HT1080 (cell line): Measurements from ENCODE around the gene TLK1. TPM values are rescaled to one million over a fixed set of nuclear protein-coding genes. Genes with fewer than 3 reads are reported as not detected.

Experiments
- DNase-seq: peaks from one replicate; pipeline ENCODE4 v3.0.0-alpha.2; 2015; ENCODE audit warnings: low read depth
- total RNA-seq: library from RNA; depleted of rRNA; stranded (reverse); fragments of >200 nt; shearing (Covaris generic); gene quantifications from 2 replicates; pipeline ENCODE4 v1.2.3, GENCODE V29; 2014

The TLK1 gene
- total RNA-seq, 1 experiment from 2014 or later = 11.7 TPM

- no peak for DNase-seq
Observed at GRCh38 chr2:171008550-171009205, 152.0 kb downstream of the TLK1 start.

GRCh38 chr2:171004833-171005232 lies 155.9 kb downstream of the TLK1 start:
- no peak for DNase-seq

GRCh38 chr2:171004363-171004762 lies 156.3 kb downstream of the TLK1 start:
- DNase-seq = no peak

DNA sequence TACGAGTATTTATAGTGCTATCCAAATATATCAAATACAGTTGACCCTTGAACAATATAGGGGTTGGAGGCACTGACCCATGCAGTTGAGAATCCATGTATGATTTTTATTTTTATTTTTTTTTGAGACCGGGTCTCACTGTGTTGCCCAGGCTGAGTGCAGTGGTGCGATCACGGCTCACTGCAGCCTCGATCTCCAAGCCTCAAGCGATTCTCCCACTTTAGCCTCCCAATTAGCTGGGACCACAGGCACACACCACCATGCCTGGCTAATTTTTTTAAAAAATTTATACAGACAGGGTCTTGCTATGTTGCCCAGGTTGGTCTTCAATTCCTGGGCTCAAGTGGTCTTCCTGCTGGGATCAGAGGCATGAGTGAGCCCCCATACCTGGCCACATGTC lies 161.0 kb downstream of the TLK1 start:
- no peak for DNase-seq

DNA sequence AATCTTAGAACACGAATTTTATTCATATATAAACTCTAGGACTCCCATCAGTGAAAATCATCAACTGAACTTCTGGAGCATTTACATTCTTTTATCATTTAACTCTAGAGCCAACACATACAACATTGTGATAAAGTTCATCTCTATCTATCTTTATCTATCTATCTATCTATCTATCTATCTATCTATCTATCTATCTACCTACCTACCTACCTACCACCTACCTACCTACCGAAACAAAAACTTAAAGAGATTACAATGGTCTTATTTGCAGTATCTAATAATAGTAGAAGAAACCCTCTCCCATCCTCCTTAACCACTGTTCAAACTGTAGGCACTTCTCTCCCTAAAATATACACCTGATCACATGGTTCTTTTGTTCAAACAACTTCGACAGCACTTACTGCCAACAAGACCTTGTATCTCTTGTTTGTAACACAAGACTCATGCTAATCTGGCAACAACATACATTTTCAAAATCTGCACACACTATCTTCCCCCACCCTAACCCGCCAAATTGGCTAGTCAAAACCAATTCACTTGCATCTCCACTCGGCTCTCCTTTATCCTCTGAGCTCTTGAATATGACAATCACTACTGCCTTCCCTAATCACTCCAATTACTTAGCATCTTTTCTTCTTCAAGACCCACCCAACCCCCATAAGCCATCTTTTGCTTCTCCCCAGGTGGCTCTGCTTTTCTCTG lies 162.6 kb downstream of the TLK1 start:
- DNase-seq = no peak

DNA sequence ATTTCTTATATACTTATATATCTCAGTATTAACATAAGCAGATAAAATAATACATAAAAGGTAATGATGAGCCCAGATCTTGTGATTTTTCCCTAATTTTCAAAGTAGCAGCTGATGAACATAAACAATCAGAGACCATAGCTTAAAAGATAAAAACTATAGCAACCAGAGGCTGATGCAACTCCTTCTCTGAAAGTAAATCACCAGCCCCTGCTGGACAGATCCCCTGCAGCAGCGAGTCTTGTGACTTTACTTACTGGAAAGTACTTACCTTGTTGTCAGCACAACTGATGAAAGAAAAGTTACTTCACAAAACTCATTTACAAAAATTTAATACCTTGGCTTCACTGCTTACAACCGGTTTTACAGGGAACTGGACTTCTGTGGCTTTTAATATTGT lies 164.4 kb downstream of the TLK1 start:
- no peak for DNase-seq

DNA sequence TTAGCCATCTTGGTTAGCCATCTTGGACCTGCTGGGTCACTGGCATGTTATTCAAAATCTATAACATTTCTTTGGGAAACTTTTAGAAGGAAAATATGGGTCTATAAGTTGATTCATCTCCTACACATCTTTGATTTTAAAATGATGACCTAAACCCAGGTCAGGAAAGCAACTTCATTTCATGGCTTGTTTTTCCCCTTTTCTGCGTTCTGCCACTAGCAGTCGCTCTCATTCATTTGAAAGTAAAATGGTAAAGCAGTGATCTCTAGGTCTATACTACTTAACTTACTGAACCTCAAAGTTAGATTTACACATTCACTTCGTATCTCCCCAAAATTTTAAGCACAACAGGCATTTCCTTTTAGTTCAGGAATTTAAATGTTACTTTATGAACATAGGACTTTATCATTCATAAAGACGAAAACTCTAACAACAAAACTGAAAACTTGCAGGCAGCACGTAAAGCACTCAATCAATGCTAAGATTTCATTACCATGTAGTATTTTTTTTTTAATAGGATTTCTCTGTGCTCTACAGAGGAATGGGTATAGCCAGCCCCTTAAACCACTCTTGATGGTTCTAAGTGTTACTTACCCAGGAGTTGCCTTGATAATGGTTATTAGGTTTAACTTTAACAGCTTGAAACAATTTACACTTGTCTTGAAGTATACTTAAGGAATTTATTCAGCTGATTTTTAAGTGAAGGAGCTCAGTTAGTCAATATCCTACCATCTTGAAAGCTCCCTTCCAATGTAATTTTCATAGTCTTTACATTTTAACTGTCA lies 169.1 kb downstream of the TLK1 start:
- no peak for DNase-seq

DNA sequence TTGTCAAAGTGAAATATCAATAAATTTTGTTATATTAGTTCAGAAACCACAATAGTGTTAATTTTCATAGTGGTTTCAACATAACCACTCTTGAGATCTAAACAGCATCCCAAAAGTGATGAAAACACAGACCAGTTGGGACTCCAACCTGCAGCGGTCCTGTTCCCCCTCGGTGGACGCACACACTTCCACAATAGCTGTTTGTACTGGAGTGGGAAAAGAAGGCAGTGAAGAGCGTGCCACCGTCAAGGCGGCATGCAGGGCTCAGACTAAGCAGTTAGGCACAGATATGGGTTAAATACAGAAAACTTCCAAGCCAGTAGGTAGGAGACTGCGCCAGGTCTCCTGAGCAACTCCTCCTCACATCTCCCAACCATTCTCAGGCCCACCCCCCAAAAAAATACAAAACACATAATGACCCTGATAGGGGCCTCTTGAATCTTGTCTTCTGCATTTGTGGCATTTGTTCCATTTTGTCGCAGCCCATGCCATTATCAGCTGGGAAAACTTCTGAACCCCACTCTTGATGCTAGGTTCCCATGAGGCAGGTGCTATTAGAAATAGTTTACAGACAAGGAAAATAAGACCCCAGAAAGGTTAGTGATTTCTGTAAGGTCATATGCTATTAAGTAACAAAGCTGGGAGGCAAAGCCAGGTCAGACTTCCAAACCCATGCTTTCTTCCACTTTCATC lies 174.0 kb downstream of the TLK1 start:
- no peak for DNase-seq

GRCh38 chr2:170985407-170985806 lies 175.3 kb downstream of the TLK1 start:
- DNase-seq = no peak

DNA sequence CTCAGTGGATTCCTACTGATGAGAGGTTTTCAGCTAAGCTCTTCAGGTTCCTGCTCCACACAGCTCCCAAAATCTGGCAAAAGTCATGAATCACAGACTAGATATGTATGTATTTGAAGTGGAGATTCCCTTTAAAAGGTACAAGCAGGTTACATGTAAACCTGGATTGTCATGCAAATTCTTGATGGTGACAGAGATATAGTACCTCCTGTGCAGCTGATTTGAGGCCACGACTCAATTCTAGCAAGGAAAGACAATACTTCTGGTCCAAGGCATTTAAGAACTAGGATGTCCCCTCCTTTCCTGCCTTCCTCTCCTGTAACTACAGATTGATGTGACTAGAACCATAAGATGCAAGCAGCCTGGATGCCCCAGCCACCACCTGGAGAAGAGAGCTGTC lies 176.6 kb downstream of the TLK1 start:
- DNase-seq = no peak

- no peak for DNase-seq
Observed at GRCh38 chr2:170975943-170976270, 184.8 kb downstream of the TLK1 start.

GRCh38 chr2:170975127-170975942 lies 185.4 kb downstream of the TLK1 start:
- DNase-seq = no peak

DNA sequence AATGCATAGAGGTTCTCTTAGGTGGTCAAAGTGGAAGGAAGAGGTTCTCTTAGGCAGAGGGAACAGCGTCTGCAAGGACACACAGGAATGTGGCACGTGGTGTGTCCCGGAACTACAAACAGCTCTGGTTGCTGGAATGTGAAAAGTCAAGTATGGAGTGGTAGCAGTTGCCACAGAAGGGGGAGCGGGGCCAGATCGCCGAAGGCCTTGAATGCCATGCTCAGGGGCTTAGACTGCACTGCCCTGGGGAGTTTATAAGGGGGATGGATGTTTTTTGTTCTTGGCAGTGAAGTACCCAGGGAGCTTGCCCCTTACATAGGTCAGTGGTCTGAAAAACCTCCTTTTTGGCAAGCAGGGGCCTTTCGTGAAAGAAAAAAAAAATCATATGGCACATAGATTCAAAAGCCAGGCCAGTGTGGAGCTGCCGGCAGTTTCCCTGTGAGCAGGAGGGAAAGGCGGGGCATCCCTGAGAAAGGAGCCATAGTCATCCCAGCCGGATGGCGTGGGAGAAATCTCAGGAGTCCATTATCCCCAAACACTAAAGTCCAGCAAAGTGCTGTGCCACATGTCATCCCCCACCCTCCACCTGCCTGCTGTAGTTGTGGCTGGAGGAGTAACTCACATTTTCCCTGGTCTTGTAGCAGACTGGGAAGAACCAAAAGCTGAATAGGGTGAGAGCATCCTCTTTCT lies 186.2 kb downstream of the TLK1 start:
- no peak for DNase-seq

GRCh38 chr2:170973492-170974303 lies 187.0 kb downstream of the TLK1 start:
- DNase-seq = peak; percentile 77

DNA sequence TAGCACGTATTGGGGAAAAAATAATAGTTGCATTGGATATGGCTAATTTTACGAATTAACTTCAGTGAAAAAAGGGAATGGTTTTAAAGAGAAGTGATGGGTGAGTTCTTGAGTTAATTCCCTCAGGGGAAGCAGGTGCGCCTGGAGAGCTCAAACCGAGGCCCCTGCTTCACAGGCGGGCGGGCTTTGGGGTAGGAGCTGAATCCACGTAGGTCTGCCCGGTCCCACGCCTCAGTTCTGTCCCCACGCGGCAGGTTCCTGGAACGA lies 187.5 kb downstream of the TLK1 start:
- no peak for DNase-seq

DNA sequence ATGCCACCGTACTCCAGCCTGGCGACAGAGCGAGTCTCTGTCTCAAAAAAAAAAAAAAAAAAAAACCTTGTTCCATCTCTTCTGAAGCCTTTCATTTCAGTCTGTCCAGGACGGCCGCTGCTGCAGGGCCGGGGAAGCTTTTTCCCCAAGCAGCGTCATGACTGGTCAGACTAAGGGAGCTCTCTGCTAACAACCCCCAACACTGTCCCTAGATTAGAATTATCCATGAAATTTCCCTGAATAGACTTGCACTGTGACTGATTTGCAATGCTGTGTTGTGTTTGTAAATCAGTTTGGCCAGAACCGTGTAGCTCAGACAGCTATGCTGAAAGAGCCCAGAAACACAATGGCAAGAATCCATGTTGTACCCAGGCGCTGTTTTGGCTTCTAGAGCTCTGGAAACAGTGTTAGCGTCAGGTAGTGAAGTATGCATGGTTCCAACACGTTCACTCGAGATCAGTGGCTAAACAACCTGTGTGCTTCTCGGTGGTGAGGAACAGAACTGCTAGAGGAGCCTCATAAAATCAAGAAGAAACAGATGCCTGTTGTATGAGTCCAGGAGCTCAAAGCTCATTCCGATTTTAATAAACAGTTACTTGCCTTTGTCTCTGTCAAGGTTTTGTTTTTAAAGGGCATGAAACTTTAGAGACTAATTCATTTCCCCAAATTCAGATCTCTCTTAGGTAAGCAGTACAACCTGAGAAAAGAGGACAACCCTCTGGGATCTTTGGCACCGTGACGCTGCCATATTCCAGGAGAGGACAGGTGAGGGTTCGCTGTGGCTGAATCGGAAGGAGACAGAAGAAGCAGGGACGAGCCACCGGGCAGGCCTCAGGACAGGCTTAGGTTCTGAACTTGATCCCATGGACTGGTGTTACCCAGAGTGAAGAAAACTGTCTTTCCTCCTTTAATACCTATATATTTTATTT lies 188.1 kb downstream of the TLK1 start:
- DNase-seq = no peak

GRCh38 chr2:170971071-170971470 lies 189.6 kb downstream of the TLK1 start:
- no peak for DNase-seq

DNA sequence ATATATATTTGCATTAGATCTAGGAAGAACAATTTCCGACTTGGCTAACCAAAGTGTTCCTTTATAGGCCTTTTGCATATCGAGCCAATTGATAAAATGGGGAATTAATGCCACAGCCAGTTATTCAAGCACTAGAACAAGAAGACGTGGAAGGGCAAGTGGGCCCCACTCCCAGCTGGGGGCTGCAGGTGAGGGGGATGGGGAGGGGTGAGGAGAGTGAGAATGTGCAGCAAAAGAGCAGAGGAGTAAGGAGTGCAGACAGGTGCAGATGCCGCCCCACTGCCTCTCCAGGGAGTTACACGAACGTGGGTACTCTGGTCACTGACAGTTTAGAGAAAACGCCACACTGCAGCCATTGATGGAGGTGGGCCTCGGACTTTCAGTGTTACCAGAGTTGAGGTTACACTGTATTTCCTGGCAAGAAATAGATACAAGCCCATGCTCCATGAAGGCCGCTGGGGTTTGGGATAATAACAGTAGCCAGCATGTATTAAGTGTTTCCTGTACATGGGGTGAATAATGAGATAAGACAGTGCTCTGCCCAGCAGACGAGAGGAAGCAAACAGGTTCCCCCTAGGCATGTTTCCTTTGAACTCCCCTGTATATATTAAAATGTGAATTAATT lies 190.7 kb downstream of the TLK1 start:
- DNase-seq = no peak
